NCI-H1105 (cell line): ENCODE measurements around the gene SEMA4D.

Experiments
- DNase-seq: peaks from one replicate; lab custom pipeline; 2025; lab: John Stamatoyannopoulos, UW

The SEMA4D gene

DNA sequence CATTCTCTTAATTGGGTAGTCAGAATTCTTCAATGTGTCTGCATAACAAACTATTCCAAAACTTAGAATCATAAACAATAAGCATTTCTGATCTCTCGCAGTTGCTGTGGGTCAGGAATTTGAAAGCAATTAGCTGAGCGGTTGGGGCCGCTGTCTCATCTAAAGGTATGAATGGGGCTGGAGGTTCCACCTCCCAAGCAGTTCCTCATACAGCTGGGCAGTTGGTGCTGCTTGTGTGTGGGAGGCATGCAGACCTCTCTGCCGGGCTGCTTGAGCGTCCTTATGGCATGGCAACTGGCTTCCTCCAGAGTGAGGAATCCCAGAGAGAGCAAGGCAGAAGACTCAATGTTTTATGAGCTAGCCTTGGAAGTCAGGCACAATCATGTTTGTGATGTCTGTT, 30.2 kb upstream of the SEMA4D start:
- DNase-seq: no peak

DNA sequence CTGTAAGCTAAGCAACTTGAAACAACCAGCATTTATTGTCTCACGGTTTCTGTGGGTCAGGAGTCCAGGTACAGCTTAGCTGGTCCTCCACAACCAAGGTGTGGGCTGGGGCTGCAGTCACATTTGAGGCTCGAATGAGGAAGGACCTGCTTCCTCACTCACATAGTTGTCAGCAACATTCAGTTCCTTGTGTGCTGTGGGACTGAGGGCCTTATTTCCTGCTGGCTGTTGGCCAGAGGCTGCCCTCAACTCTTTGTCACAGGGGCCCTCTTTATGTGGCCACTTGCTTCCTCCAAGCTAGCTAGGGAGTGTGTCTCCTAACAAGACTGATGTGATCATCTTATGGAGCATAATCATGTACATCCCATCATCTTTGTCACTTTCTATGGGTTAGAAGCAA, 29.2 kb upstream of the SEMA4D start:
- DNase-seq: no peak

- no peak for DNase-seq
Observed at GRCh38 chr9:89526667-89527066, 28.8 kb upstream of the SEMA4D start.

DNA sequence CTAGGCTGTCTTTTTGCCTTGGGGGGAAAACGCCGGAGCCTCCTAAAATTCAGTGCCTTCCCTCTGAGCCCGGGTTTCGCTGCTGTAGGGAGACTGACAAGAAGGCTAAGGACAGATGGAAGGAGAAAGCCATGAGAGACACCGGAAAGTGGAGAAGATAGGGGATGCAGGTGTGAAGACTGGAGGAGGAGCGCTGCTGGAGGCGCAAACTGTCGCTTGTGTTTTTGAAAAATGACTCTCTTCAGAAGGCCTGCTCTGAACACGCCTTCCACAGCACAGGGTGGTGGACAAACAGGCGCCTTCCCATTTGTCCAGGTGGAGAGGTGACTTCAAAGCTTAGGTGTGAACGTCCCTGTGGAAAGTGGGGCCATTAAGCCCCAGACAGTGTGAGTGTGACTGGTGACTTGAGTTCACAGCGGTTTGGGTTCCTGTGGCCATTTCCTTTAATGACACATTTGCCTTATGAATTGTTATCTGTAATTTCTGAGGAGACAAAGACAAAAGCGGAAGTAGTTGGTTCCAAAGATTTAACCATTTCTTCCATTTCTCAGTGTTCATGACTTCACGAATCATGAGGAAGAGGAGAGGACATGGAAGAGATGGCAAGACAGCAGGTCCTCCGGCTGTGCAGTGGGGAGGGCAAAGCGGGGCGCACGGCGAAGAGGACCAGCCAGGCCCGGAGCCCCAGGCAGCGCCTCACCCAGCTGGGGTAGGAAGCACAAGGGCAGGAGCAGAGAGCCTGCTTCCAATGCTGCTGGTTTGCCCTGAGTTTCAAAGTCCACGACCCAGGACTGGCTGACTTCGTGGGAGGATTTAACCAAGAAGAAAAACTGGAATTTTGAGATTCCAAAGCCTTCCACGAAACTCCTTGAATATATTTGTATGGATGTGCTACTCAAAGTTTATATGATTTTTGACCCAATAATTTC, 27.8 kb upstream of the SEMA4D start:
- no peak for DNase-seq

DNA sequence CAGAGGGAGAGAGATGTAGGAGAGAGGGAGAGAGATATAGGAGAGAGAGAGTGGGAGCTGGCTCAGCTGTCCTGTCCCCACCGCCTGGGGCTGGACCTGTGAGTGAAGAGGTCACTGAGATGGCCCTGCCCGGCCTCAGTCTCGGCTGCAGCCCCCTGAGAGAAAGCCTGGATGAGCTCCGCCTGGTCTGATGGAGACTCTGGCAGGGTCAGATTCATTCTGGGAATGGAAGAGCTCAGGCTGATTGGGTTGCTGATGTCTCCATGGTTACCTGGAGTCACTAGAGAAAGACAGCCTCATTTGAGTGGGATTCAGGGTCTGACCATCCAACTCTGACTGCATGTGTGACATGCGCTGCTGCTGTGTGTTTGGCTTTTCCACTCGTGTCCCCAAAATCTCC, 27.1 kb upstream of the SEMA4D start:
- DNase-seq: no peak

- DNase-seq: no peak
Observed at GRCh38 chr9:89523948-89524347, 26.0 kb upstream of the SEMA4D start.

- DNase-seq: no peak
Observed at GRCh38 chr9:89522959-89523285, 25.0 kb upstream of the SEMA4D start.

DNA sequence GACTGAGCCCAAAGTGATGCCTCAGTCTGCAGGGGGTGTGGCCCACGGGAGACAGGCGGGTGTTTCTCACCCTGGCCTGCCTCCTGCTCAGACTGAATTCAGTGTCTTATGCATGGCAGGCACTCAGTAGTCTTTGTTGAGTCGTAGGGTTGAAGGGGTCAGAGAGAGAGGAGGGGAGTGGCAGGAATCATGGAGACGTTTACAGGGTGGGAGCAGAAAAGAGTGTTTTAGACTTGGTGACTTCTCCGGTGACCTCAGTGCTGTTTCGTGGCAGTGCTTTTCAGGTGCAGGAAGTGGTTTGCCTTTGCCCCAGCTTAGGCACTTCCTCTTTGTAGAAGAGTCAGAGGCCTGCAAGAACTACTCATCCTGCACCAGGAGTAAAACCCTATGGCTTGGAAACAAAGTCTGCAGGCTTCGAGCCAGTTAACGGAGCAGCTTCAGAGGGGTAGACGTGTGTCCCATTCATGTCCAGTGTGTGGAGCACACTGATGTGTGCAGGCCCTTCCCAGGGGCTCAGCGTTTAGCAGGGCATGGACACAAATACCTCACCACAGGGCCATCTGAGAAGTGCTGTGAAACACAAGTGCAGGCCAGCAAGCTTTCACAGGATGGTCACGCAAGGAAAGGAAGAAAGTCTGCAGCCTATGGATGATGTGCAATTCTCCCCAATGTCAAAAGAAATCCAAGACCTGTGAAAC, 24.5 kb upstream of the SEMA4D start:
- DNase-seq: no peak

GRCh38 chr9:89519366-89519805, 21.5 kb upstream of the SEMA4D start:
- no peak for DNase-seq

DNA sequence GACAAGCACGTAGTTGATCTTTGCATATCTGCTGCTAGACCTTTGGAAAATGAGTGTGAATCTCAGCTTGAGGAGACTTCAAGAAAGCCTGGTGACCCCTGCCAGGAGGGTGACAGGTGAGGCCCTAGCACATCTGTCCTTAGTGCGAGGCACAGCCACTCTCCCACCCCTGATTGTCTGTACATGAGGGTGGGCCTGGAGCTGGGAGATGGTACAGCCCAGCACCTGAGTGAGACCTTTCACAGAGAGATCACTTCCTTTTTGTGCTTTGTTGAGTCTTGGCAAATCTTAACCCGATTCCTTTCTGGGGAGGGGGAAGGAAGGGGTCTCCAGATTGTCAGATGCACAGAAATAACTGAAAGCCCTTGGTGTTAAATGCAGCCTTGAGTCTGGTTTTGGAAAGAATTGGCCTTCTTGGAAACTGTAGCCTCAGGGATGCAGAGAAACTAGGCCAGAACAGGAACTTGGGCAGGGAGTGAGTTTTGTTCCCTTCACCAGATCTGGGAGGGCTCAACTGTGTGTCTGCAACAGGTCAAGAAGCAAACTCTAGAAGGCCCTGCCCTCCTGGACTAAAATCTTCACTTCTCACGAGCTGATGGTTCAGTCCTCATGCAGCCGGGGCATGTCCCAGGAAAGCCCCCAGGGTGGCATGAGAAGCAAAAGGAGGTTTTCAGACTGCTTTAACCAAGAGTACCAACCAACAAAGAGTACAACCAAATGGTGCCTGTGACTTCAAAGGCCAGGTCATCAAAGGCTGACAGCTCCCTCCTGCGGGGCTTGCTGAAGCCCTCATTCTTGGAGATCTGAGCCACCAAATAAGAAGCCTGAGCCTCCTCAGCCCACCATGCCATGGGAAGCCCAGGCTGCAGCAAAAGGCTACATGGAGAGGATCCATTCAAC, 20.8 kb upstream of the SEMA4D start:
- no peak for DNase-seq

- no peak for DNase-seq
Observed at GRCh38 chr9:89515416-89515815, 17.5 kb upstream of the SEMA4D start.

DNA sequence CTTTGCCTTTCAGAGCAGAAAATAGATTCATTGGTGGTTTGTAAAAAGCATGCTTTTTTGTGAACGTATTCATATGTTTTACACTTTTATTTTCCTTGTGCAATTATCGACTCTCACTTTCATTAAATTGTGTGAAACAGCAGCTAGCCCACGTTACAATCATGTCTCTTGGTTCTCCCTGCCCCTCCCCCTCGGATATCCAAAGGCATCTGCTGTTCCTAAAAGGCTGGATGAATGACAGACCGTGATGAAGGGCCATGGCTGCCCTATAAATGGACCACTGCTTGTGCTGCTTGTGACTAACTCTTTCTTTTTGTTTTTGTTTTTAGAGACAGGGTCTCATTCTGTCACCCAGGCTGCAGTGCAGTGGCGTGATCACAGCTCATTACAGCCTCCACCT, 17.0 kb upstream of the SEMA4D start:
- no peak for DNase-seq

DNA sequence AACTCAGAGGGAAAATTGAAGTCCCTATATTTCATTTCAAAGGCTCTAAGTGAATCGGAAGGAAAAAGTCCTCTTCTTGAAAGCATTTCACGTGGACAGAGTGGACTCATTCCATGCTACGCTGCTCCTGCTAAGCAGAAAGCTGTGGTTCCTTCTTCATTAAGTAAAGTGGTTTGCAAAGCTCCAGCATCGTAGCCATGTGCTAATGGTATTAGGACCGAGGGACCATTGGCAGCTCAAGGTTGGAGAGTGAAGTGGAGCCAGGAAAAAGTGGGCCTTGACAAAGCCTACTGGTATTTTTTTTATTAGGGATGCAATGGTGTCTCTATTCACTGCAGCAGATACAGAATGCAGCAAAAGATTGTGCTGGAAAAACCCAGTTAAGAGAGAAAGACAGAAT, 16.4 kb upstream of the SEMA4D start:
- DNase-seq: no peak

DNA sequence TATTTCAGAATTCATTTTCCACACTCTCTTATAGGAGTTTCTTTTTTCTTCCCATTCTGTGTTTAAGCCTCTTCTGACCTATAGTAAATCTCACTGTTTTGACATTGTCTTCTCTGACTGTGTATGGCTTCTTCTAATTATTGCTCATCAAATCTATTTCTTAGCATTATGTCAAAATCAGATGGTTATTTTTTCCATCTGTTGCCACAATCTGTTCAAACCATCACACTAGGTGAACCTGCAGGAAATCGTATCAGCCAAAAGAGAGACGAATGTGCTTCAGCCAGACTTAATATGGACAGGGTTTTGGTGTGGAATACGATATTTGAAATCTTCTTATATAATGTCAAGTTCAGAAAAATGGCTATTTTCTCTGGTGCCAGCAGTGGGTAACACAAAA, 15.9 kb upstream of the SEMA4D start:
- no peak for DNase-seq

- no peak for DNase-seq
Observed at GRCh38 chr9:89512382-89512781, 14.5 kb upstream of the SEMA4D start.

DNA sequence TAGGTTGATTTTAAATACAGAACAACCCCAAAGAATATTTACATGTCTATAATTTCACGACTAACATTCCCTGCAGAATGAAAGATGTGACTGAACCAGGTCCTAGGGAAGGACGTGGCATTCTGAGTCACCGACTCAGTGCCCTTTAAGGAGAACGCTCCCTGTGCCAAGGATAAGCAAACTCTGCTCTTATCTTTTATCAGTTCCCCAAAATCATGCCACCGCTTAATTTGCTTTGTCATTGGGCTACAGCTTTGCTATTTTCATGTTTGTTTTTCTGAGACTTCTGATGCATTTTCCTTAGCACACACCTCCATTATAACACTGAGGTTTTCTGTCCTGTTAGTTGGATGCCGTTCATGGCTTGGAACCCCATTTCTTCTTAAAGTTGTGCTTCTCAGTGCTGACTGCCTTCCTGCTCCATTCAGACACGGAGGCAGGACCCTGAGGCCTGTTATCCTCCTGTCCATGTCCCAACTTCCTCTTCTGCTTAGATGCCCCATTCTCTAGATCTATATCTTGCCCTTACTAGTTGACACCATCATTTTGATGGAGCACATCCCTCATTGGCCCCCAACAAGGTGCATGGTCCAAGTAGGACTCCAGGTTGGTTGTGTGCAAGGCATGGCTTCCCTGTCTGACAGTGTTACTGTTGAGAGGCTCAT, 11.2 kb upstream of the SEMA4D start:
- DNase-seq: no peak

GRCh38 chr9:89505911-89506310, 8.0 kb upstream of the SEMA4D start:
- peak; percentile 5 for DNase-seq

- no peak for DNase-seq
Observed at GRCh38 chr9:89505048-89505447, 7.1 kb upstream of the SEMA4D start.

DNA sequence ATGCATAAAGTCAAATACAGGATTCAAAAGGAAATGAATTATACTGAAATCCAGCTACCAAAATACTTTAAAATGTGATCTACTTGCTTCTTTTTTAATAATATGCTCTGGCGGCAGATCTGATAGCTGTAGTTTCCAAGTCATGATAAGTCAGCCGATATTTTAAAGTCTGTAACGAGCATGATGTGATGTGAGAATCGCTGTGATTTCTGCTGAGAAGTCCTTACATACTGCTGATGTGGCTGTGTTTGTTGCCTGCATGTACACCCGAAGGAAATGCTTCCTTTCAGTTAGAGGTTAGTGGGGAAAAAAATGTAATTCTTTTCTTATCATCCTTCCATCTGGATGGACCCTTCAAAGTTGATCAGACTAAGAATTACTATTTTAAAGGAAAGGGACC, 4.8 kb upstream of the SEMA4D start:
- DNase-seq: no peak

GRCh38 chr9:89502038-89502601, 4.2 kb upstream of the SEMA4D start:
- no peak for DNase-seq

DNA sequence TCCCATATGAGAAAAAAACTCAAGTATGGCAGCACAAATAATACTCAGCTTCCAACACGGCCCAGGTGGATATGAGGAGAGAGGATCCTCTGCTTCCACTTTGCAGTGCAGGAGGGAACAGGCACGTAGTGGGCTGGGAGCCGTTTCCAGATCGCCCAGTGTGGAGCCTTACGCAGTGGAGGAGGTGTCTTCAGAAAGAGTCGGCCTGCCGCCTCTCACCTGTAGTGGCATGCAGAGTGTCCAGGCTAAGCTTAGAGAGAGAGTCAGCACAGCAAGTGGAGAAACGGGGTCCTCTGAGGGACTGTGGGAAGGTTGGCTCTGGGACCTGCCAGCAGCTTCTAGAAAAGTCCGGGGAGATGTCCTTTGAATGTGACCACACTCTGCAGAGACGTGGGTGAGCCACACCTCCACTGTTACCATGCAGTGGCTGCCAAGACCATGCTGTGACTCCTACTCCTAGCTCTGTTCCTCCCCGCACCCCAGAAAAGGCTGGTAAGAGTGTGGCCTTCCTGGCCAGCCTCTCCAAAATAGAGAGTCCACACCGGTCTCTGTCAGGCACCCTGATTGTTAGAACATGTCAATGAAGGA, 3.5 kb upstream of the SEMA4D start:
- DNase-seq: no peak
